Glomerular endothelial cell (primary cell): ENCODE data around the gene OR4F15. TPM values are rescaled to one million over a fixed set of nuclear protein-coding genes. Genes with fewer than 3 reads are reported as not detected.

Experiments used
- DNase-seq: peaks from one replicate; pipeline ENCODE4 v3.0.0-alpha.2; 2011; ENCODE audit warnings: low read depth, low spot score; ENCODE audit errors: extremely low read depth
- total RNA-seq: library from RNA; depleted of rRNA; stranded (reverse); fragments of >200 nt; gene quantifications from 2 replicates; pipeline ENCODE4 v1.2.3, GENCODE V29; 2015

The OR4F15 gene
- total RNA-seq, 1 donor from 2014 or later: not detected

GRCh38 chr15:101803209-101803608 is 8.8 kb upstream of the OR4F15 start, which contains the start of gene OR4F6:
Gene OR4F6, plus strand, starts transcription at chr15:101803509. Its CDS starts 2,211 bp downstream, at chr15:101805720.
- no peak for DNase-seq

- DNase-seq: no peak
Measured at GRCh38 chr15:101803676-101804075, 8.3 kb upstream of the OR4F15 start.

- no peak for DNase-seq
Measured at GRCh38 chr15:101804375-101804774, 7.6 kb upstream of the OR4F15 start.

GRCh38 chr15:101804941-101805340 is 7.1 kb upstream of the OR4F15 start:
- no peak for DNase-seq

GRCh38 chr15:101805605-101806345 is 6.2 kb upstream of the OR4F15 start:
- no peak for DNase-seq

- no peak for DNase-seq
Measured at GRCh38 chr15:101807345-101807945, 4.6 kb upstream of the OR4F15 start.

GRCh38 chr15:101808201-101808600 is 3.8 kb upstream of the OR4F15 start:
- DNase-seq: no peak

- DNase-seq: no peak
Measured at GRCh38 chr15:101810456-101810855, 1.5 kb upstream of the OR4F15 start.

- DNase-seq: no peak
Measured at GRCh38 chr15:101810876-101811275, 1.1 kb upstream of the OR4F15 start.

GRCh38 chr15:101813803-101814534 is 2.0 kb downstream of the OR4F15 start:
- no peak for DNase-seq

- DNase-seq: no peak
Measured at GRCh38 chr15:101820781-101821180, 8.8 kb downstream of the OR4F15 start.

GRCh38 chr15:101827257-101827656 is 15.3 kb downstream of the OR4F15 start:
- DNase-seq: no peak

- no peak for DNase-seq
Measured at GRCh38 chr15:101828774-101829173, 16.8 kb downstream of the OR4F15 start.

- DNase-seq: no peak
Measured at GRCh38 chr15:101841656-101842055, 29.7 kb downstream of the OR4F15 start.

GRCh38 chr15:101844916-101845315 is 32.9 kb downstream of the OR4F15 start:
- DNase-seq: no peak

- DNase-seq: no peak
Measured at GRCh38 chr15:101852356-101852755, 40.4 kb downstream of the OR4F15 start.

Other genes starting within 250 kb of the OR4F15 start
- 31.6 and 32.6 TPM in 2 replicates for gene TM2D3, start 159.8 kb upstream of the OR4F15 start, total RNA-seq
- 8.5 and 10.1 TPM in 2 replicates for gene TARS3, start 87.7 kb upstream of the OR4F15 start, total RNA-seq
- gene OR4F6, start 8.7 kb upstream of the OR4F15 start, total RNA-seq: not detected in 2 replicates